ENCODE measurements around the gene GANC. TPM values are rescaled to one million over a fixed set of nuclear protein-coding genes. Genes with fewer than 3 reads are reported as not detected.

GANC gene
- total and polyA plus RNA-seq, 7 experiments from 2014 or later: 14.0 to 57.2 (median 40.7) TPM

GRCh38 chr15:42354824-42355223 lies 81.8 kb downstream of the GANC start:
- H3K4me1 Mint-ChIP-seq: no peaks in the 10 kb centered on the region
- Histone ChIP-seq H3K9me3 (ENCODE audit: control insufficient read depth in 2 of 3, low read length in 3 of 3) (no peaks in the 10 kb centered on the region), H3K4me3 (ENCODE audit: low read length) (no peak overlapping the region), H3K27ac (ENCODE audit: low read depth, low read length) (no peak overlapping the region), H3K4me1 (ENCODE audit: control insufficient read depth in 2 of 2, insufficient read depth in 2 of 2, low read length in 2 of 2) (no peaks in the 10 kb centered on the region), H3K27me3 (ENCODE audit: control insufficient read depth in 2 of 2, insufficient read depth in 2 of 2, low read length in 2 of 2) (no peaks in the 10 kb centered on the region), H3K36me3 (ENCODE audit: control insufficient read depth in 2 of 3, insufficient read depth in 3 of 3, low read length in 3 of 3) (peaks cover 0 to 30% (median 0%) of the 10 kb centered on the region in 3 experiments)
- DNase-seq (no peak), ATAC-seq (no peak)
- intact Hi-C loops (cut with micrococcal nuclease): no loop called here
- ChIA-PET CTCF (no interaction called here), POLR2A (no interaction called here)
- H3K4me3 Mint-ChIP-seq: no peak overlapping the region
- H3K27ac Mint-ChIP-seq: no peak overlapping the region
- H3K36me3 Mint-ChIP-seq: peaks cover 16 to 58% (median 35%) of the 10 kb centered on the region in 5 donors
- no peaks in the 10 kb centered on the region for H3K9me3 Mint-ChIP-seq
- no peaks in the 10 kb centered on the region for H3K27me3 Mint-ChIP-seq

DNA sequence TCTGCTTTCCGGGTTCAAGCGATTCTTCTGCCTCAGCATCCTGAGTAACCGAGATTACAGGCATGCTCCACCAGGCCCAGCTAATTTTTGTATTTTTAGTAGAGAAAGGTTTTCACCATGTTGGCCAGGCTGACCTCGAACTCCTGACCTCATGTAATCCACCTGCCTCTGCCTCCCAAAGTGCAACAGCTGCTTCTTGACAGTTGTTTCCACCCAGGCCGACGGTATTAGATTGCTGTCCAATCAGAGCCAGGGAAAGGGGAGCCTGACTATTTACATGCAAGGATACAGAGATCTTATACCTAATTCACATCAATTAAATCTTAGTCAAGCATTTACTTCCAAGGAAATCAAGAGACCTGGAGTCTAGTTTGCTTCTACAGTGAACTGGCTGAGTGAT lies 82.3 kb downstream of the GANC start:
- CTCF ChIA-PET: no interaction called here
- Histone ChIP-seq H3K36me3 (ENCODE audit: control insufficient read depth in 2 of 3, insufficient read depth in 3 of 3, low read length in 3 of 3) (peaks cover 0 to 30% (median 0%) of the 10 kb centered on the region in 3 experiments), H3K9me3 (ENCODE audit: control insufficient read depth in 2 of 3, low read length in 3 of 3) (no peaks in the 10 kb centered on the region), H3K27ac (ENCODE audit: low read depth, low read length) (no peak overlapping the region), H3K4me1 (ENCODE audit: control insufficient read depth in 2 of 2, insufficient read depth in 2 of 2, low read length in 2 of 2) (no peaks in the 10 kb centered on the region), H3K27me3 (ENCODE audit: control insufficient read depth in 2 of 2, insufficient read depth in 2 of 2, low read length in 2 of 2) (no peaks in the 10 kb centered on the region), H3K4me3 (ENCODE audit: low read length) (no peak overlapping the region)
- no peak overlapping the region for H3K4me3 Mint-ChIP-seq
- POLR2A ChIA-PET: no interaction called here
- ATAC-seq (no peak), DNase-seq (no peak)
- no peaks in the 10 kb centered on the region for H3K27me3 Mint-ChIP-seq
- peaks cover 16 to 58% (median 32%) of the 10 kb centered on the region in 5 donors for H3K36me3 Mint-ChIP-seq
- intact Hi-C loops (cut with micrococcal nuclease): no loop called here
- no peaks in the 10 kb centered on the region for H3K4me1 Mint-ChIP-seq
- H3K9me3 Mint-ChIP-seq: no peaks in the 10 kb centered on the region
- H3K27ac Mint-ChIP-seq: no peak overlapping the region

DNA sequence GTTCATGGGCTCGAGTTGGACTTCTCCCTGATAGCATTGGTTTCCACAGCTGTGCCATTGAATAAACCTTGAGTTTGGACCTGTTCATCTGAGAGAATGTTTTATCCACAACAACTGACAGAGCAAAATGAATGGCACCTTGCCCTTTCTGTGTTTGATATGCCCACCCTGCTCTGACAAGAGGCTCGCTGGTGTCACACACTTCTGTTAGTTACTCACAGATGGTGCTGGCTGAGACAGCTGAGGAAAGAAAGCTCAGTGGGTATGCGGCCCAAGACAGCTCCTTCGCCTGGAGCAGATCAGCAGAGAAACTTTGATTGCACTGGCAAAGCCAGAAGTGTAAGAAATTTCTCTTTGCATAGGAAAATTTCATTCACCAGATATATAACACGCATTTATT lies 83.8 kb downstream of the GANC start:
- intact Hi-C loops (cut with micrococcal nuclease): no loop called here
- no peaks in the 10 kb centered on the region for H3K9me3 Mint-ChIP-seq
- POLR2A ChIA-PET: no interaction called here
- Histone ChIP-seq H3K4me1 (ENCODE audit: control insufficient read depth in 2 of 2, insufficient read depth in 2 of 2, low read length in 2 of 2) (no peaks in the 10 kb centered on the region), H3K9me3 (ENCODE audit: control insufficient read depth in 2 of 3, low read length in 3 of 3) (no peaks in the 10 kb centered on the region), H3K27me3 (ENCODE audit: control insufficient read depth in 2 of 2, insufficient read depth in 2 of 2, low read length in 2 of 2) (no peaks in the 10 kb centered on the region), H3K36me3 (ENCODE audit: control insufficient read depth in 2 of 3, insufficient read depth in 3 of 3, low read length in 3 of 3) (peaks cover 0 to 20% (median 0%) of the 10 kb centered on the region in 3 experiments), H3K27ac (ENCODE audit: low read depth, low read length) (no peak overlapping the region), H3K4me3 (ENCODE audit: low read length) (no peak overlapping the region)
- ATAC-seq (no peak), DNase-seq (no peak)
- no peaks in the 10 kb centered on the region for H3K27me3 Mint-ChIP-seq
- H3K36me3 Mint-ChIP-seq: peaks cover 10 to 49% (median 25%) of the 10 kb centered on the region in 5 donors
- CTCF ChIA-PET: no interaction called here
- H3K4me3 Mint-ChIP-seq: no peak overlapping the region
- H3K27ac Mint-ChIP-seq: no peak overlapping the region
- peaks cover 0 to 1% (median 0%) of the 10 kb centered on the region in 7 donors for H3K4me1 Mint-ChIP-seq

GRCh38 chr15:42358141-42358540 lies 85.1 kb downstream of the GANC start:
- no peak overlapping the region for H3K4me3 ChIP-seq (ENCODE audit: low read length)
- intact Hi-C loops (cut with micrococcal nuclease): no loop called here
- Mint-ChIP-seq H3K4me3 (no peak overlapping the region), H3K4me1 (peaks cover 0 to 1% (median 0%) of the 10 kb centered on the region in 7 donors), H3K9me3 (no peaks in the 10 kb centered on the region), H3K36me3 (peaks cover 3 to 40% (median 17%) of the 10 kb centered on the region in 5 donors), H3K27me3 (no peaks in the 10 kb centered on the region), H3K27ac (no peak overlapping the region)
- no peaks in the 10 kb centered on the region for H3K27me3 ChIP-seq (ENCODE audit: control insufficient read depth in 2 of 2, insufficient read depth in 2 of 2, low read length in 2 of 2)
- ChIA-PET CTCF (no interaction called here), POLR2A (no interaction called here)
- peaks cover 0 to 10% (median 0%) of the 10 kb centered on the region in 3 experiments for H3K36me3 ChIP-seq (ENCODE audit: control insufficient read depth in 2 of 3, insufficient read depth in 3 of 3, low read length in 3 of 3)
- H3K27ac ChIP-seq (ENCODE audit: low read depth, low read length): no peak overlapping the region
- H3K9me3 ChIP-seq (ENCODE audit: control insufficient read depth in 2 of 3, low read length in 3 of 3): no peaks in the 10 kb centered on the region
- DNase-seq: no peak
- no peaks in the 10 kb centered on the region for H3K4me1 ChIP-seq (ENCODE audit: control insufficient read depth in 2 of 2, insufficient read depth in 2 of 2, low read length in 2 of 2)
- no peak for ATAC-seq

GRCh38 chr15:42359249-42359648 lies 86.2 kb downstream of the GANC start, which contains the start of gene CAPN3:
TSS of gene CAPN3 (plus strand) at chr15:42359501. CDS start at chr15:42359806, 305 bp downstream.
- Histone ChIP-seq H3K9me3 (ENCODE audit: control insufficient read depth in 2 of 3, low read length in 3 of 3) (no peaks in the 10 kb centered on the region), H3K4me3 (ENCODE audit: low read length) (no peak within 1 kb of the TSS), H3K36me3 (ENCODE audit: control insufficient read depth in 2 of 3, insufficient read depth in 3 of 3, low read length in 3 of 3) (peaks cover 0 to 3% (median 0%) of the 10 kb centered on the region in 3 experiments), H3K4me1 (ENCODE audit: control insufficient read depth in 2 of 2, insufficient read depth in 2 of 2, low read length in 2 of 2) (no peaks in the 10 kb centered on the region), H3K27ac (ENCODE audit: low read depth, low read length) (no peak within 1 kb of the TSS), H3K27me3 (ENCODE audit: control insufficient read depth in 2 of 2, insufficient read depth in 2 of 2, low read length in 2 of 2) (no peaks in the 10 kb centered on the region)
- DNase-seq (no peak), ATAC-seq (no peak)
- CTCF ChIA-PET: no interaction called here
- Mint-ChIP-seq H3K9me3 (no peaks in the 10 kb centered on the region), H3K27ac (peak within 1 kb of the TSS in 1 of 9 donors; percentile 3), H3K36me3 (peaks cover 0 to 31% (median 10%) of the 10 kb centered on the region in 5 donors), H3K4me1 (peaks cover 0 to 1% (median 0%) of the 10 kb centered on the region in 7 donors), H3K27me3 (no peaks in the 10 kb centered on the region), H3K4me3 (no peak within 1 kb of the TSS)
- POLR2A ChIA-PET: no interaction called here
- intact Hi-C loops (cut with micrococcal nuclease): no loop called here

DNA sequence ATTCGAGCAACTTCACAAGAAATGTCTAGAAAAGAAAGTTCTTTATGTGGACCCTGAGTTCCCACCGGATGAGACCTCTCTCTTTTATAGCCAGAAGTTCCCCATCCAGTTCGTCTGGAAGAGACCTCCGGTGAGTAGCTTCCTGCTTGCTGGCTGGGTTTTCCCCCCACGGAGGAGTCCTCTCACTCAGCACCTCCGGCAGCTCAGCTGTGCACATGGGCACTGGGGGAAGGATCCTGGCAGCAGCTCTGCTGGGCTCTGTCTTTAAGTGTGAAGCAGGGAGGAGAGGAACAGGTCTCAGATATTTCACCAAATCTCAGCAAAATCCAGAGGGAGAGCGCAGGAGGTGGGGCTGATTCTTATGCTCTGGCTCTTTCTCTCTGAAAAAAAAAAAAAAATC lies 87.0 kb downstream of the GANC start:
- no peaks in the 10 kb centered on the region for H3K9me3 ChIP-seq (ENCODE audit: control insufficient read depth in 2 of 3, low read length in 3 of 3)
- no peak for DNase-seq
- CTCF ChIA-PET: no interaction called here
- no peaks in the 10 kb centered on the region for H3K9me3 Mint-ChIP-seq
- peaks cover 0 to 1% (median 0%) of the 10 kb centered on the region in 7 donors for H3K4me1 Mint-ChIP-seq
- no peak overlapping the region for H3K4me3 Mint-ChIP-seq
- H3K27ac Mint-ChIP-seq: no peak overlapping the region
- intact Hi-C loops (cut with micrococcal nuclease): no loop called here
- no peaks in the 10 kb centered on the region for H3K27me3 ChIP-seq (ENCODE audit: control insufficient read depth in 2 of 2, insufficient read depth in 2 of 2, low read length in 2 of 2)
- ATAC-seq: no peak
- no peak overlapping the region for H3K27ac ChIP-seq (ENCODE audit: low read depth, low read length)
- H3K4me1 ChIP-seq (ENCODE audit: control insufficient read depth in 2 of 2, insufficient read depth in 2 of 2, low read length in 2 of 2): no peaks in the 10 kb centered on the region
- POLR2A ChIA-PET: no interaction called here
- H3K36me3 Mint-ChIP-seq: peaks cover 0 to 28% (median 6%) of the 10 kb centered on the region in 5 donors
- H3K4me3 ChIP-seq (ENCODE audit: low read length): no peak overlapping the region
- H3K36me3 ChIP-seq (ENCODE audit: control insufficient read depth in 2 of 3, insufficient read depth in 3 of 3, low read length in 3 of 3): peaks cover 0 to 3% (median 0%) of the 10 kb centered on the region in 3 experiments
- H3K27me3 Mint-ChIP-seq: no peaks in the 10 kb centered on the region

DNA sequence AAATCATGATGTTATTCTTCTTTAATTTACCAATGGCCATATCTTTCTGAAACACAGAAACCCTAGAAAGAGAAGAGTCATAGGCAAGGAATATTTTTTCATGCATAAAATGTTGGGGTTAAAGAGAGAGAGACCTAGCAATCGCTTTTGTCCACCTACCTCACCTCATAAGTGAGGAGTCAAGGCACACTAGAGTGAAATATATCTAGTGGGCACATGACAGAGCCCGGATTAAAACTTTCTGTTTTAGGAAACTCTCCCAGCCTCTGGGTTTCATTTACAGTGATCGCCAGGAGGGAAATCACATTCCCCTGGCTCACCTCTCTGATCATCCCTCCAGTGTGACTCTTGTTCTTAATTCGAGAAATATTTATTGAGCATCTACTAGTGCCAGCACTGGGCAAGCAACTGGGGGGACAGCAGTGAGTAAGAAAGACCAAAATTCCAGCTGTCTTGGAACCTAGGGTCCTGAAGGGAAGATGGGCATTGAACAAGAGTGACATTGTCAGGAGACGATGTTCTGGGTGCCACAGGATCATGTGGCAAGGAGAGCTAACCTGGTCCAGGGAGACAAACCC lies 87.6 kb downstream of the GANC start:
- no peak overlapping the region for H3K27ac ChIP-seq (ENCODE audit: low read depth, low read length)
- Mint-ChIP-seq H3K27ac (no peak overlapping the region), H3K9me3 (no peaks in the 10 kb centered on the region), H3K4me3 (no peak overlapping the region), H3K4me1 (peaks cover 0 to 2% (median 0%) of the 10 kb centered on the region in 7 donors), H3K27me3 (no peaks in the 10 kb centered on the region), H3K36me3 (peaks cover 0 to 29% (median 6%) of the 10 kb centered on the region in 5 donors)
- ChIA-PET CTCF (no interaction called here), POLR2A (no interaction called here)
- intact Hi-C loops (cut with micrococcal nuclease): no loop called here
- ATAC-seq: no peak
- DNase-seq: no peak
- H3K4me3 ChIP-seq (ENCODE audit: low read length): no peak overlapping the region
- H3K27me3 ChIP-seq (ENCODE audit: control insufficient read depth in 2 of 2, insufficient read depth in 2 of 2, low read length in 2 of 2): no peaks in the 10 kb centered on the region
- peaks cover 0 to 3% (median 0%) of the 10 kb centered on the region in 3 experiments for H3K36me3 ChIP-seq (ENCODE audit: control insufficient read depth in 2 of 3, insufficient read depth in 3 of 3, low read length in 3 of 3)
- H3K4me1 ChIP-seq (ENCODE audit: control insufficient read depth in 2 of 2, insufficient read depth in 2 of 2, low read length in 2 of 2): no peaks in the 10 kb centered on the region
- no peaks in the 10 kb centered on the region for H3K9me3 ChIP-seq (ENCODE audit: control insufficient read depth in 2 of 3, low read length in 3 of 3)
